Right atrium auricular region (tissue), 2 donors: ENCODE measurements around the gene MGAT5. TPM values are rescaled to one million over a fixed set of nuclear protein-coding genes. Genes with fewer than 3 reads are reported as not detected.

Source experiments
- DNase-seq: peaks from one replicate; pipeline ENCODE4 v3.0.0-alpha.2; 2019; ENCODE audit warnings: low spot score
- H3K27ac ChIP-seq, 2 donors: fragments of 200-600 bp; sonication (generic); 1 replicate in 1 of 2; 2 replicates in 1 of 2; pipeline ENCODE4 v1.5.1; 2016 to 2019
- H3K27me3 ChIP-seq, 2 donors: fragments of 200-600 bp; sonication (generic); one replicate each; pipeline versions ENCODE4 v1.5.1 to v1.6.0; 2017 to 2019
- H3K36me3 ChIP-seq: fragments of 200-600 bp; sonication (generic); one replicate; pipeline ENCODE4 v1.5.1; 2016
- H3K4me1 ChIP-seq, 2 donors: fragments of 200-600 bp; sonication (generic); one replicate each; pipeline versions ENCODE4 v1.5.1 to v1.6.0; 2017 to 2019
- H3K4me3 ChIP-seq, 2 donors: fragments of 200-600 bp; sonication (generic); 1 replicate in 1 of 2; 2 replicates in 1 of 2; pipeline ENCODE4 v1.5.1; 2017 to 2019; ENCODE audit warnings: mild to moderate bottlenecking in 1 of 2, moderate library complexity in 1 of 2
- H3K9me3 ChIP-seq, 2 donors: fragments of 200-600 bp; sonication (generic); one replicate each; pipeline ENCODE4 v1.5.1; 2019
- total RNA-seq, 2 donors: library from RNA; depleted of rRNA; stranded (reverse); fragments of >200 nt; gene quantifications; one replicate each; pipeline ENCODE4 v1.1.0, GENCODE V29; 2016
- TF ChIP-seq, protein P1 (sequence below), 2 donors: fragments of 200-600 bp; sonication (generic); IDR thresholded peaks; one replicate each; pipeline ENCODE4 v1.5.1; 2019; ENCODE audit warnings: antibody characterized with exemption in 2 of 2

MGAT5 gene
- total RNA-seq, 2 donors from 2014 or later: 56.9 to 91.0 TPM

DNA sequence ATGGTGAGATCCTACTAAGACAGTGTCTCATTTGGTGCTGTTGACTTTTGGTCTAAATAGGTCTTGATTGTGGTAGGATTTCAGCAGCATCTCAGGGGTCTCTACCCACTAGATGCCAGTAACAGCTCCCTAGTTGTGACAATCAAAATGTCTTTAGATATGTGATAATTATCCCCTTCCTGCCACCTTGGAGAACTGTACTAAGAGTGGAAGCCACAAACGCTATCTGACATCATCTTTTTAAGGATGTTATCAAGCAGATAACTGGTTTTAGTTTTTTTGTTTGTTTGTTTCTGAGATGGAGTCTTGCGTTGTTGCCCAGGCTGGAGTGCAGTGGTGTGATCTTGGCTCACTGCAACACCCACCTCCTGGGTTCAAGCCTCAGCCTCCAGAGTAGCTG is 3.1 kb downstream of the MGAT5 start:
- Histone ChIP-seq H3K4me1 (peaks cover 0 to 76% of the 10 kb centered on the region in 2 donors), H3K36me3 (no peaks in the 10 kb centered on the region), H3K27me3 (no peaks in the 10 kb centered on the region), H3K9me3 (no peaks in the 10 kb centered on the region), H3K27ac (peak overlapping the region in 1 of 2 donors; percentile 36), H3K4me3 (no peak overlapping the region)
- DNase-seq: no peak
- TF ChIP-seq, protein P1, sequence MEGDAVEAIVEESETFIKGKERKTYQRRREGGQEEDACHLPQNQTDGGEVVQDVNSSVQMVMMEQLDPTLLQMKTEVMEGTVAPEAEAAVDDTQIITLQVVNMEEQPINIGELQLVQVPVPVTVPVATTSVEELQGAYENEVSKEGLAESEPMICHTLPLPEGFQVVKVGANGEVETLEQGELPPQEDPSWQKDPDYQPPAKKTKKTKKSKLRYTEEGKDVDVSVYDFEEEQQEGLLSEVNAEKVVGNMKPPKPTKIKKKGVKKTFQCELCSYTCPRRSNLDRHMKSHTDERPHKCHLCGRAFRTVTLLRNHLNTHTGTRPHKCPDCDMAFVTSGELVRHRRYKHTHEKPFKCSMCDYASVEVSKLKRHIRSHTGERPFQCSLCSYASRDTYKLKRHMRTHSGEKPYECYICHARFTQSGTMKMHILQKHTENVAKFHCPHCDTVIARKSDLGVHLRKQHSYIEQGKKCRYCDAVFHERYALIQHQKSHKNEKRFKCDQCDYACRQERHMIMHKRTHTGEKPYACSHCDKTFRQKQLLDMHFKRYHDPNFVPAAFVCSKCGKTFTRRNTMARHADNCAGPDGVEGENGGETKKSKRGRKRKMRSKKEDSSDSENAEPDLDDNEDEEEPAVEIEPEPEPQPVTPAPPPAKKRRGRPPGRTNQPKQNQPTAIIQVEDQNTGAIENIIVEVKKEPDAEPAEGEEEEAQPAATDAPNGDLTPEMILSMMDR (IDR thresholded peaks at IDR 0.05): no peak

DNA sequence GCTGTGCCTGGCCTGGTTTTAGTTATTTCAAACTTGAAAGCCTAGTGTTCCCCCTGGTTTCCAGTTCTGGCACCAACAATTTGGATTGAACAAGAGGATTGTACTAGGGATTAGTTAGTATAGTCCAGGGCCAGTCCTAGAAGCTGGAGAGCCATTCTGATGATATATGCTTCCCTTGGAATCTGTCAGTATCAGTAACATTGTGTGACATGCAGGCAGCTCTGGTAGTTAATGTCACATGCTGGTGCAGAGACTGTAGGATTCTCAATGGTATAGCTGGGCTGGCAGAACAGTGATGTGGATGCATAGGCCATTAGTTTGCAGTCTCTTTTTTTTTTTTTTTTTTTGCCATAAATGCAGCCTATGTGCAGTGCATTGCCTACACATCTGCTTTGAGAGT is 3.6 kb downstream of the MGAT5 start:
- TF ChIP-seq, protein P1 (IDR thresholded peaks at IDR 0.05): no peak
- H3K36me3 ChIP-seq: no peaks in the 10 kb centered on the region
- H3K27me3 ChIP-seq: no peaks in the 10 kb centered on the region
- no peak for DNase-seq
- H3K9me3 ChIP-seq: no peaks in the 10 kb centered on the region
- H3K4me1 ChIP-seq: peaks cover 0 to 76% of the 10 kb centered on the region in 2 donors
- no peak overlapping the region for H3K4me3 ChIP-seq
- peak overlapping the region in 1 of 2 donors; percentile 36 for H3K27ac ChIP-seq

DNA sequence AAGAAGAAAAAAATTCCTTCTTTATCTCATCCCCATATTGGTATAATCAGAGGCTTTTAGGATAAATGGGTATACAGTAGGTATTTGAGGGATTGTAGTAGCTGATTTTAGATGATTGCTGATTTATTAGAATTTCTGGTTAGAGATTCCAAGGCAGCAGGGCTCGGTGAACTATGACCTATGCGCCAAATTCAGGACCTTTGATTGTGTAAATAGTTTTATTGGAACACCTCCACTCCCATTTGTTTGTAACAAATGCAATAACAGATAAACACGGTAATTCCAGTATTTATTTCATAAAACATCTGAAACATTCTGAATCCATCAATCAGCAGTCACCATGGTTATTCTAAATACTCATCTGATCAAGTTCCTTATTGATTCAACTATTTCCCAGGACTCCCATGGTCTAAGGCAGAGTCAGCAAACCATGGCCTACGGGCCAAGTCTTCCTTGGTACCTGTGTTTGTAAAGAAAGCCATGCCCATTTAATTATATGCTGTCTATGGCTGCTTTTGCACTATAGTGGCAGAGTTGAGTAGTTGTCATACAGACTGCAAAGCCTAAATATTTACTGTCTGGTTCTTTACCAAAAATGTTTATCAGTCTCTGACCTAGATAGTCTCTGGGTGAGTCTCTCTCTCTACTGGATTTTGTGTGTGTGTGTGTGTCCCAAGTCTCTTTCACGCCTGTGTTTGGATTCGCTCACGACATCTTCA is 4.3 kb downstream of the MGAT5 start:
- H3K27me3 ChIP-seq: no peaks in the 10 kb centered on the region
- DNase-seq: no peak
- H3K4me3 ChIP-seq: no peak overlapping the region
- H3K36me3 ChIP-seq: no peaks in the 10 kb centered on the region
- TF ChIP-seq, protein P1 (IDR thresholded peaks at IDR 0.05): no peak
- no peaks in the 10 kb centered on the region for H3K9me3 ChIP-seq
- H3K27ac ChIP-seq: peak overlapping the region; percentile 85 to 86
- H3K4me1 ChIP-seq: peaks cover 0 to 77% of the 10 kb centered on the region in 2 donors

DNA sequence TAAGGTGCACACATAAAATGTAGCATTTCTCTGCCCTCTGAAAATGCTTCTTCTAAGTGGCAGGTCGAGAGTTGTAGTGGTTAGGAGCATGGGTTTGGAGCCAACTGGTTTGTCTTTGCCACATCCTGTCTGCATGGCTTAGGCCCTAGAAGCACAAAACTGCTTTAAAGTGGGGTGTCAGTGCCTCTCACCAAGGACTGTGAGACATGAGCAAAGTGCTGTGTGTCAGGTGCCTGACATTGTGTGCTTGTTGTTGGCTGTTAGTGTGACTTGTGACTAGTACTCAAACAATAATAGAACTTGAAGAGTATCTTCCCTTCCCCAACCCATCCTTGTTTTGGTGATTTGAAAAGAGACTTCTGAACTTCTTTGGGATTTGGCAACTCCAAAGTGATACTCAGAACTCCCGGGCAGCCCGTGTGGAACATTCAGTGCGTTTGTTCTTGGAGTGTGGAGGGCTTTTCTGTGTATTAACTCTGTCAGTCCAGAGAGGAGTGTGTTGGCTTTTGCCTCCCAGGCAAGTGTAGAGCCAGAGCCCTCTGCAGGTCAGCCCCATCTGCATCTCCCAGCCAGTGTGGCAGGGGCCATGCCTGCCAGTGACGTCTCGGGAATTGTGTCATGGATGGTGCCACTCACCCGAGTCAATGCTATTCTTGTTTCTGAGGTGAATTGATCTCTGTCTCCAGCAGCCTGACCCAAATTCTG is 5.0 kb downstream of the MGAT5 start:
- Histone ChIP-seq H3K27me3 (no peaks in the 10 kb centered on the region), H3K4me1 (peaks cover 0 to 76% of the 10 kb centered on the region in 2 donors), H3K27ac (peak overlapping the region; percentile 85 to 86), H3K4me3 (no peak overlapping the region), H3K36me3 (no peaks in the 10 kb centered on the region), H3K9me3 (no peaks in the 10 kb centered on the region)
- TF ChIP-seq, protein P1 (IDR thresholded peaks at IDR 0.05): peak in 1 of 2 donors; percentile 32
- no peak for DNase-seq

DNA sequence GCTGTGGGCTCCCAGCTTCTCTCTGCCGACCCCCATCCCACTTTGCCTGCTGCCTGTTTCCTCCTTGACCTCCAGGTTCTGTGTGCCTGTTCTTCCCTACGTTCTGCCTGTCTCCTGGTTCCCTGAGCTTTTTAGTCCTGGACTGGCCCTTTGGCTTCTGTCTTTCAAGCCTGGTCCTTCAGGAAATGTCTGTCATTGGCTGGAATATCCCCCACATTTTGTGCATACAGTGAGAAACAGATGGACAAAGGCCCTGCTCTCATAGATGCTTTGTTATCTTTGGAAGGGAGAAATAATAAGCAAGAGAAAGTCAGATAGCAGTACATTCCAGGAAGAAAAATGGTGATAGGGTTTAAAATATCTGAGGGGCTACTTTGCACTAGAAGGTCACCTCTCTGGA is 5.7 kb downstream of the MGAT5 start:
- TF ChIP-seq, protein P1 (IDR thresholded peaks at IDR 0.05): no peak
- peak overlapping the region; percentile 85 to 86 for H3K27ac ChIP-seq
- H3K4me3 ChIP-seq: no peak overlapping the region
- H3K4me1 ChIP-seq: peaks cover 0 to 69% of the 10 kb centered on the region in 2 donors
- DNase-seq: no peak
- H3K27me3 ChIP-seq: no peaks in the 10 kb centered on the region
- H3K36me3 ChIP-seq: no peaks in the 10 kb centered on the region
- no peaks in the 10 kb centered on the region for H3K9me3 ChIP-seq
